HFFc6 (cell line): ENCODE measurements around the gene OS9. TPM values are rescaled to one million over a fixed set of nuclear protein-coding genes. Genes with fewer than 3 reads are reported as not detected.
A peak's percentile ranks its signal among the peaks of the same experiment; 100 is the strongest.

Experiments
- DNase-seq: peaks from one replicate; pipeline ENCODE4 v3.0.0-alpha.2; 2018
- H3K27ac Mint-ChIP-seq: 2 replicates; pipeline ENCODE4 v1.8.0; 2020; ENCODE audit warnings: mild to moderate bottlenecking, mixed read lengths
- H3K27me3 Mint-ChIP-seq: 2 replicates; pipeline ENCODE4 v1.8.0; 2021; ENCODE audit warnings: mild to moderate bottlenecking, moderate library complexity, mixed read lengths; ENCODE audit not compliant: insufficient read depth
- H3K36me3 Mint-ChIP-seq: 2 replicates; pipeline ENCODE4 v1.8.0; 2021; ENCODE audit warnings: low read depth, mixed read lengths
- H3K4me1 Mint-ChIP-seq: 2 replicates; pipeline ENCODE4 v1.8.0; 2020; ENCODE audit warnings: low read depth, mixed read lengths
- H3K4me3 Mint-ChIP-seq: 2 replicates; pipeline ENCODE4 v1.8.0; 2020; ENCODE audit warnings: mild to moderate bottlenecking, moderate library complexity, mixed read lengths
- H3K9me3 Mint-ChIP-seq: 2 replicates; pipeline ENCODE4 v1.8.0; 2020; ENCODE audit warnings: mild to moderate bottlenecking, mixed read lengths
- CTCF ChIP-seq: fragments of 200-600 bp; sonication (generic); IDR thresholded peaks from 2 replicates; pipeline ENCODE4 v1.5.0; 2021; ENCODE audit warnings: antibody characterized with exemption, mild to moderate bottlenecking
- total RNA-seq, 6 experiments: library from RNA; stranded (reverse); fragmentation: NEBNext Ultra II Directional; extraction: Animal tissue kit (Norgen Biotek cat#: 25700); gene quantifications; 2 replicates in 1 of 6; 3 replicates in 5 of 6; pipeline ENCODE4 v1.2.3, GENCODE V29; 2021

Gene OS9
- total RNA-seq, 6 experiments from 2014 or later, result 150 to 158 (median 156) TPM

DNA sequence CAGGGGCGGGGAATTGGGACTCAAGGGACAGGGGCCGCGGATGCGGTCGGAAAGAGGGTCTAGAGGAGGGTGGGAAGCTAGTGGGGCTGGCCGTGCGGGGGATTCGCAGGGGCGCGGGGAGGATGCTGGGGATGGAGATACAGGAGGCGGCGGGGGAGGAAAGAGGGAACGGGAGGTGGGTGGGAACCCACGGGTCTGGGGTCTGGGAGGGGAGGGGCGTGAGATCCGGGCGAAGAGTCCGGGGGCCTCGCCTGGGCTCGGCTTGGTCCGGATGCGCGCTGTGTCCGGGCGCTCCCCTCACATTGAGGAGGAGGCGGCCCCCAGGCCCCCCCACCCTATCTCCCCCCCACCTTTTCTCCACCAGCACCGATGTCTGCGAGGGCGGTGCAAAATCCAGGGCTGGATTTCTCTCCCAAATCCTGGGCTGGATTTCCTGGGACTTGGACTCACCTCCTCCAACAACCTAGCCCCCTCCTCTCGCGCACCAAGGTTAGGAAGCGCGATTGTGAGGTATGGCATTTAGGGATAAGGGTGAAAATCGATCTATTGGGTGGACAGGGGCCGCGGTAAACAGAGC is 44.8 kb downstream of the OS9 start, which contains the start of gene AGAP2:
AGAP2 (minus strand) TSS at position 82 of the 577 bp plus-strand sequence. CDS start 496 bp downstream, outside the sequence.
- Mint-ChIP-seq H3K27ac (no peak within 1 kb of the TSS), H3K9me3 (no peaks in the 10 kb centered on the region), H3K36me3 (no peaks in the 10 kb centered on the region), H3K4me1 (peaks cover 26% of the 10 kb centered on the region), H3K4me3 (peak within 1 kb of the TSS; percentile 13), H3K27me3 (peaks cover 36% of the 10 kb centered on the region)
- no peak for TF ChIP-seq CTCF
- no peak for DNase-seq

- TF ChIP-seq CTCF, result no peak
- Mint-ChIP-seq H3K27me3 (peaks cover 34% of the 10 kb centered on the region), H3K4me3 (peak overlapping the region; percentile 13), H3K4me1 (peaks cover 29% of the 10 kb centered on the region), H3K36me3 (no peaks in the 10 kb centered on the region), H3K9me3 (no peaks in the 10 kb centered on the region), H3K27ac (no peak overlapping the region)
- DNase-seq, result no peak
Observed at GRCh38 chr12:57739387-57739786, 45.5 kb downstream of the OS9 start.

DNA sequence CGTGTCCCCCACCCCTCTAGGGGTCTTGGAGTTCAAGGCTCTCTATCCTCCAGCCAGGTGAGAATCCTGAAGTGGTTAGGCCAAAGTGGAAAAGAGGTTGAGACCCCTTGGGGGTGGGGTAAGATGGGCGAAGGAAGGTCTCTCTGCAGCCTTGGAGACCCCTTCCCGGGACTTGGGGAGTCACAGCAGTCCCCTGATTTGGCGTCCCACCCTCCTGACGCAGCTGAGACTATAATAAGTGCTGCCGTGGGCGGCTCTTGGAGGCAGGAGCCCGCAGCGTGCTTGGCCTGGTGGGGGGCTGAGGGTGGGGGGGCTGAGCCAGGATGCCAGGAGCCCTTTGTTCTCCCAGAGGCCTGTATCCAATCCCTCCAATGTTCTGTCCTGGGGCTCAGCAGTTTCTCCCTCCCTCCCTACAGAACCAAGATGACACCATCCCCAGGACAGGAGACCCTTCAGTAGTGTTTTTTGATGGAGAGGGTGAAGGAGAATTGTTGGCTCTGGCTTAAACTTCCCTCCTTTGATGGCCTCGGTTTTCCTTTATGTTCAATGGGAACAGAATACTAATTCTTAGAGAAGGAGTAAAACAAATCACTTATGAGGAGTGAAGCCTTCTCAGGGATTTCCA is 46.1 kb downstream of the OS9 start:
- Mint-ChIP-seq H3K27me3 (peaks cover 35% of the 10 kb centered on the region), H3K4me1 (peaks cover 26% of the 10 kb centered on the region), H3K9me3 (peaks cover 3% of the 10 kb centered on the region; the same call in 1 of the 2 replicates), H3K36me3 (no peaks in the 10 kb centered on the region), H3K27ac (no peak overlapping the region), H3K4me3 (no peak overlapping the region)
- DNase-seq, result no peak
- no peak for TF ChIP-seq CTCF

DNA sequence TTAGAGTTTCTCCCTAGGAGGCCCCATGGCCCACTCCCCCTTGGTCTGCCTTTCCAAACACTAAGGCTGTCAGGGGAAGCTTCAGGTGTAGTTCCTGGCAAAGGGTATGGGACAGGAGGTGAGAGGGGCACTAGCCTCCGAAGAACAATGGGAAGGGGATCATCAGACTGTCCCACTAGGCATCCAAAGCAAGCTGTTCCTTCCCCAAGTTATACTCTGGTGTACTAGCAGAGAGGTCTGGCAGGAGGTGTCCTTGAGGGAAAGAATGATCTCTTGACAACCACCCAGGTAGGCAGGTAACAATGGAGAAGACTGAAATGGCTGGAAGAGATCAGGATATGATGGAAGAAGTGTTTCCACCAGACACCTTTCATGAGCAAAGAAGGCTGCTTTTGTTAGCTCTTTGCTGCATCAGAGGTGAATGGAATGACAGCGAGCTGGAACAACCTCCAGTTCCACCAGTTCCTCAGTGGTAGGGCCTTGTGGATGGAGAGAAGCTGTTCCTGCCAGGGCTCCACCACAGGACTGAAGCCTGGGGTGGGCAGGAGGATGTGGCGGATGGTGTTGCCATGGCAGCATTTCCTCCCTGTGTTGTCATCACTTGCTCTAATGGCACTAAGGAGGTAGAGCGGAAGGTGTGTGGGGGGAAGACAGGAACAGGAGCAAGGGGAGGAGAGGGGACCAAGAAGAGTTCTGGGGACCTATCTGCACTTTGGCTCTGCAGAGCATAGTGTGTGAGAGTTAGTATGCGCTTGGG is 46.9 kb downstream of the OS9 start:
- no peak overlapping the region for H3K4me3 Mint-ChIP-seq
- no peak for DNase-seq
- no peak overlapping the region for H3K27ac Mint-ChIP-seq
- H3K27me3 Mint-ChIP-seq, result peaks cover 35% of the 10 kb centered on the region
- TF ChIP-seq CTCF, result no peak
- peaks cover 4% of the 10 kb centered on the region; the same call in 1 of the 2 replicates for H3K36me3 Mint-ChIP-seq
- H3K9me3 Mint-ChIP-seq, result peaks cover 3% of the 10 kb centered on the region; the same call in 1 of the 2 replicates
- H3K4me1 Mint-ChIP-seq, result peaks cover 28% of the 10 kb centered on the region

DNA sequence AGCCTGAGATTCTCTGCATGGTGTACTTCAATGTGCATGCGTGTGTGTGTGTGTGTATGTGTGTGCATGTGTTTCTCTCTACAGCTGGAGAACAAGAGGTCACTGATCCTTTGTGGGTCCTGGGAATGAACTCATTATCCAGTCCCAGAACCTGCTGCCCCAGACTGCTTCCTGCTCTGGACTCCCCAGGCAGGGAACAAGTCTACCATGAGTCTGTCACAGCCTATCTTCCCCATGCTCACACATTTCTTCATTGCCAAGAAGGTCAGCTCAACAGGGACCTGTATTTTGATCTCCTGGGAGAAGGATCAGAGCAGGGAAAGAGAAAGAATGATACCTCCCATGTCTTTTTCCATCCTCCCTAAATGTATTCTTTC is 47.5 kb downstream of the OS9 start:
- peaks cover 10% of the 10 kb centered on the region for H3K36me3 Mint-ChIP-seq
- no peak overlapping the region for H3K4me3 Mint-ChIP-seq
- no peak overlapping the region for H3K27ac Mint-ChIP-seq
- no peak for DNase-seq
- peaks cover 3% of the 10 kb centered on the region; the same call in 1 of the 2 replicates for H3K9me3 Mint-ChIP-seq
- H3K27me3 Mint-ChIP-seq, result peaks cover 32% of the 10 kb centered on the region
- no peak for TF ChIP-seq CTCF
- peaks cover 30% of the 10 kb centered on the region for H3K4me1 Mint-ChIP-seq
